ENCODE data around the gene RBM12.

Gene RBM12

DNA sequence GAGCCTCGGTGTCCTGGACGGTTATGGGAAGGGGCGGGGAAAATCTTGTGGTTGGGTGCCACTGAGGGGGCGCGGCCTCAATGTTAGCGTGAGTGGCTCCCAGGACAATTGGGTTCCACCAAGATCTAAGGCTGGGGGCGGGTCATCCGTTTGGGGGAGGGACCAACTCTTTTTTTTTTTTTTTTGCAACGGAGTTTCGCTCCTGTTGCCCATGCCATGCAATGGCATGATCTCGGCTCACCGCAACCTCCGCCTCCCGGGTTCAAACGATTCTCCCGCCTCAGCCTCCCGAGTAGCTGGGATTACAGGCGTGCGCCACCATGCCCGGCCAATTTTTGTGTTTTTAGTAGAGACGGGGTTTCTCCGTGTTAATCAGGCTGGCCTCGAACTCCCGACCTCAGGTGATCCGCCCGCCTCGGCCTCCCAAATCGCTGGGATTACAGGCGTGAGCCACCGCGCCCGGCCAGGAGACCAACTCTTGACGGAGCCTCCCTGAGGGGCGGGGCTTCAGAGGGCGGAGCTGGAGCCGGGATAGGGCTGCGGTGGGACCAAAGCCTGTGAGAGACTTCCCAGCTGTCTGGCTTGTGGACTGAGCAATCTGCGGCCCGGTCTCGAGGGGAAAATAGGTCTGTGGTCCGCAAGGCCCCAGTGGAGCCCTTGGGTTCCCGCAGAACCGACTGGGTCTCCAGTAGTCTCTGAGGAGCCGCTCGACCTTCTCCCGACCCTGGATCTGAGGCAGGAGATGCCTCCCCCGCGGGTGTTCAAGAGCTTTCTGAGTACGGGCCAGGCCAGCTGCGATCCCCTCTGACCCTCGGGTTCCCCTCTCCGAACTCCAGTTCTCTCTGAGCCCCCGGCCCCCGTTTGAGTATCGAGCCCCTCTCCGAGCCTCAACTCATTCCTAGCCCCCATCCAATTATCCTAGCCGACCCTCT lies 48.0 kb downstream of the RBM12 start (continued):
- TF ChIP-seq, protein P1, sequence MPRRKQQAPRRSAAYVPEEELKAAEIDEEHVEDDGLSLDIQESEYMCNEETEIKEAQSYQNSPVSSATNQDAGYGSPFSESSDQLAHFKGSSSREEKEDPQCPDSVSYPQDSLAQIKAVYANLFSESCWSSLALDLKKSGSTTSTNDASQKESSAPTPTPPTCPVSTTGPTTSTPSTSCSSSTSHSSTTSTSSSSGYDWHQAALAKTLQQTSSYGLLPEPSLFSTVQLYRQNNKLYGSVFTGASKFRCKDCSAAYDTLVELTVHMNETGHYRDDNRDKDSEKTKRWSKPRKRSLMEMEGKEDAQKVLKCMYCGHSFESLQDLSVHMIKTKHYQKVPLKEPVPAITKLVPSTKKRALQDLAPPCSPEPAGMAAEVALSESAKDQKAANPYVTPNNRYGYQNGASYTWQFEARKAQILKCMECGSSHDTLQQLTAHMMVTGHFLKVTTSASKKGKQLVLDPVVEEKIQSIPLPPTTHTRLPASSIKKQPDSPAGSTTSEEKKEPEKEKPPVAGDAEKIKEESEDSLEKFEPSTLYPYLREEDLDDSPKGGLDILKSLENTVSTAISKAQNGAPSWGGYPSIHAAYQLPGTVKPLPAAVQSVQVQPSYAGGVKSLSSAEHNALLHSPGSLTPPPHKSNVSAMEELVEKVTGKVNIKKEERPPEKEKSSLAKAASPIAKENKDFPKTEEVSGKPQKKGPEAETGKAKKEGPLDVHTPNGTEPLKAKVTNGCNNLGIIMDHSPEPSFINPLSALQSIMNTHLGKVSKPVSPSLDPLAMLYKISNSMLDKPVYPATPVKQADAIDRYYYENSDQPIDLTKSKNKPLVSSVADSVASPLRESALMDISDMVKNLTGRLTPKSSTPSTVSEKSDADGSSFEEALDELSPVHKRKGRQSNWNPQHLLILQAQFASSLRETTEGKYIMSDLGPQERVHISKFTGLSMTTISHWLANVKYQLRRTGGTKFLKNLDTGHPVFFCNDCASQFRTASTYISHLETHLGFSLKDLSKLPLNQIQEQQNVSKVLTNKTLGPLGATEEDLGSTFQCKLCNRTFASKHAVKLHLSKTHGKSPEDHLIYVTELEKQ (tag by site-specific recombination; IDR thresholded peaks at IDR 0.05; ENCODE audit: borderline replicate concordance) = peak; percentile 25; the same call in 1 of the 2 replicates
- TF ChIP-seq ZFHX2 (tag by site-specific recombination; conservative IDR thresholded peaks at IDR 0.05) (0 out of 2 replicates have a peak, but pooled peaks have one; percentile 7), ZNF391 (tag by site-specific recombination; IDR thresholded peaks at IDR 0.05; ENCODE audit: borderline replicate concordance, low read depth) (peak; percentile 78; the same call in 1 of the 2 replicates), ZNF362 (tag by site-specific recombination; IDR thresholded peaks at IDR 0.05) (peak; percentile 98), ZSCAN23 (tag by site-specific recombination; IDR thresholded peaks at IDR 0.05) (peak; percentile 97), GLIS1 (tag by site-specific recombination; IDR thresholded peaks at IDR 0.05) (peak; percentile 84), ZFP69B (tag by site-specific recombination; IDR thresholded peaks at IDR 0.05) (peak; percentile 73; the same call in 1 of the 2 replicates), ZNF610 (tag by site-specific recombination; IDR thresholded peaks at IDR 0.05; ENCODE audit: borderline replicate concordance) (0 out of 2 replicates have a peak, but pooled peaks have one; percentile 68), ZBTB20 (tag by site-specific recombination; IDR thresholded peaks at IDR 0.05) (no peak), ZNF658 (tag by site-specific recombination; IDR thresholded peaks at IDR 0.05) (no peak), ZBTB10 (tag by site-specific recombination; IDR thresholded peaks at IDR 0.05) (peak; percentile 69), ZBTB8A (tag by site-specific recombination; IDR thresholded peaks at IDR 0.05) (peak; percentile 75), ZEB2 (tag by site-specific recombination; IDR thresholded peaks at IDR 0.05) (peak; percentile 79), MYNN (tag by site-specific recombination; IDR thresholded peaks at IDR 0.05; ENCODE audit: borderline replicate concordance) (no peak), ZNF660 (tag by site-specific recombination; IDR thresholded peaks at IDR 0.05) (no peak), TCF7L2 (IDR thresholded peaks at IDR 0.05; ENCODE audit: borderline replicate concordance, low read depth, low read length) (peak; percentile 43; the same call in 1 of the 2 replicates)
- TF ChIP-seq, protein P2, sequence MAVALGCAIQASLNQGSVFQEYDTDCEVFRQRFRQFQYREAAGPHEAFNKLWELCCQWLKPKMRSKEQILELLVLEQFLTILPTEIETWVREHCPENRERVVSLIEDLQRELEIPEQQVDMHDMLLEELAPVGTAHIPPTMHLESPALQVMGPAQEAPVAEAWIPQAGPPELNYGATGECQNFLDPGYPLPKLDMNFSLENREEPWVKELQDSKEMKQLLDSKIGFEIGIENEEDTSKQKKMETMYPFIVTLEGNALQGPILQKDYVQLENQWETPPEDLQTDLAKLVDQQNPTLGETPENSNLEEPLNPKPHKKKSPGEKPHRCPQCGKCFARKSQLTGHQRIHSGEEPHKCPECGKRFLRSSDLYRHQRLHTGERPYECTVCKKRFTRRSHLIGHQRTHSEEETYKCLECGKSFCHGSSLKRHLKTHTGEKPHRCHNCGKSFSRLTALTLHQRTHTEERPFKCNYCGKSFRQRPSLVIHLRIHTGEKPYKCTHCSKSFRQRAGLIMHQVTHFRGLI (tag by site-specific recombination; IDR thresholded peaks at IDR 0.05) = peak; percentile 32; the same call in 1 of the 2 replicates
- TF ChIP-seq, protein P3, sequence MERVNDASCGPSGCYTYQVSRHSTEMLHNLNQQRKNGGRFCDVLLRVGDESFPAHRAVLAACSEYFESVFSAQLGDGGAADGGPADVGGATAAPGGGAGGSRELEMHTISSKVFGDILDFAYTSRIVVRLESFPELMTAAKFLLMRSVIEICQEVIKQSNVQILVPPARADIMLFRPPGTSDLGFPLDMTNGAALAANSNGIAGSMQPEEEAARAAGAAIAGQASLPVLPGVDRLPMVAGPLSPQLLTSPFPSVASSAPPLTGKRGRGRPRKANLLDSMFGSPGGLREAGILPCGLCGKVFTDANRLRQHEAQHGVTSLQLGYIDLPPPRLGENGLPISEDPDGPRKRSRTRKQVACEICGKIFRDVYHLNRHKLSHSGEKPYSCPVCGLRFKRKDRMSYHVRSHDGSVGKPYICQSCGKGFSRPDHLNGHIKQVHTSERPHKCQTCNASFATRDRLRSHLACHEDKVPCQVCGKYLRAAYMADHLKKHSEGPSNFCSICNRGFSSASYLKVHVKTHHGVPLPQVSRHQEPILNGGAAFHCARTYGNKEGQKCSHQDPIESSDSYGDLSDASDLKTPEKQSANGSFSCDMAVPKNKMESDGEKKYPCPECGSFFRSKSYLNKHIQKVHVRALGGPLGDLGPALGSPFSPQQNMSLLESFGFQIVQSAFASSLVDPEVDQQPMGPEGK (tag by site-specific recombination; IDR thresholded peaks at IDR 0.05) = no peak

Measured in HEK293 (cell line).